Stimulated activated CD8-positive, alpha-beta memory T cell treated with anti-CD3 and anti-CD28 coated beads, Interleukin-7, amount 100 ng/mL, for 4 hours (primary cell): ENCODE measurements around the gene EPRS1.
"Not testable (repeated sequence)": the region's sequence is repeated elsewhere in the genome, so short reads cannot be mapped to it uniquely, and the experiment has no call there.

ENCODE experiments used
- DNase-seq, 2 donors: peaks; one replicate each; pipeline ENCODE4 v3.0.0-alpha.2; 2020; ENCODE audit warnings: low read depth in 2 of 2

EPRS1 gene

DNA sequence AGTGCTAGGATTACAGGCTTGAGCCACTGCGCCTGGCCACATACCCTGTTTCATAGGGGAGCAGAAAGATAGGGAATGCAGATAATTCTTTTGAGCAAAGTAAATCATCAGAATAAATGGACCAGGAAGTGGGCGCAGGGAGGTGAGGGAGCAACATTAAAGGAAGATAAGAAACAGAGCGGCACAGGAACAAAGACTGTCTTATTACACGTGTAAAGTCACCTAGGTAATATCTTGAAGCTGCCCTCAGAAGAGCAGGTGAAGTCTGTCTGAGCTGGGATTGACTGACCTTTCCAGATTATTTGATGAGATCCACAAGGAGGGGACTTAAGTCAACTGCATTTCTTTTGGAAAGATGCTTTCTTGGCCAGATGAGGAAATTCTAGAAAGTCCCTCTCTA lies 7.7 kb downstream of the EPRS1 start:
- no peak for DNase-seq

DNA sequence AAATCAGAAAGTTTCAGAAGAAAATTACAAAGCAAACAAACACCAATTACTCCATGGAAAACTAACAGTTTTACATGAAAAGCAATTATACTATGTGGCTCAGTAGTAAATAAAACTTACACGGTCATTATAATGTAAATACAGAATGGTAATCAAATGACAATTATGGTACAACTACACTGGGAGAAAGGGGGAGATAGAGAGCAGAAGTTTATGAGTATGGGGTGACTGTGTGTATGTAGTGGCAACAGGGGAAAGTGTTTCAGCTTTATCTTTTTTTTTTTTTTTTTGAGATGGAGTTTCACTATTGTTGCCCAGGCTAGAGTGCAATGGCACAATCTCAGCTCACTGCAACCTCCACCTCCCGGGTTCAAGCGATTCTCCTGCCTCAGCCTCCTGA lies 8.5 kb downstream of the EPRS1 start:
- DNase-seq = not testable (repeated sequence)

- no peak for DNase-seq
Observed at GRCh38 chr1:220032911-220033310, 13.4 kb downstream of the EPRS1 start.

DNA sequence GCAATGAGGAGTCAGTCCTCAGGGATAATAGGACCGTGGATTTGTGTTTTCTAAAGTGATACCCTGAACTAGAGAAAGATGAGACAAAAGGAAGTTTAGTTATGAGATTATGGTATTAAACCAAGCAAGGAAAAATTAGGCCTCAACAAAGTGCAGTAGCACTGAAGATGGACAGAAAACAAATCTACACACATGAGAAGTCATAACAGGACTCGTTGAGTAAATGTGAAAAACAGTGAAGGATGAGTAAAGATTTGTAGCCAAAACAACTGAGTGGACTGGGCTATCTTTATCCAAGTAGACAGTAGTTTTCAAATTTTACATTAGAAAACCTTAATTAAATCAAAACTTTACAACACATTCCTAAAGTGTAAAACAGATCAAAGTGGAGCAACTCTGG lies 15.0 kb downstream of the EPRS1 start:
- no peak for DNase-seq

- no peak for DNase-seq
Observed at GRCh38 chr1:220028346-220028895, 17.9 kb downstream of the EPRS1 start.

DNA sequence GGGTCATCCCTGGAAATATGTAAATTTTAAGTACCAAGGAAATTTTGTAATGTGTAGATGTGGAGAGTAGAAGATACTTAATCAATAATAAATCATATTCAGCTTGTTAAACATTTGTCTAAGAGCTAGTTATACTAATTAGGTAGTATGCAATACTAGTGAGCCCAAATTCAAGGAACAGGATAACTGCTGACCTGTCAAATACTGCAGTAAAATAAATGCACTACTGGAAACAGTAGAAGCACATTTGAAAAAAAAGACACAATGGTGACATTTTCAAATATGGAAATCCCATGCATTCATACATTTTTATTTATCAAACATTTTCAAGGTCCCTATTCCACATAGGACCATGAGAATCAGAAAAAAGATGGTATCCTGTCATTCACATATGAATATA lies 27.2 kb downstream of the EPRS1 start:
- DNase-seq = no peak

DNA sequence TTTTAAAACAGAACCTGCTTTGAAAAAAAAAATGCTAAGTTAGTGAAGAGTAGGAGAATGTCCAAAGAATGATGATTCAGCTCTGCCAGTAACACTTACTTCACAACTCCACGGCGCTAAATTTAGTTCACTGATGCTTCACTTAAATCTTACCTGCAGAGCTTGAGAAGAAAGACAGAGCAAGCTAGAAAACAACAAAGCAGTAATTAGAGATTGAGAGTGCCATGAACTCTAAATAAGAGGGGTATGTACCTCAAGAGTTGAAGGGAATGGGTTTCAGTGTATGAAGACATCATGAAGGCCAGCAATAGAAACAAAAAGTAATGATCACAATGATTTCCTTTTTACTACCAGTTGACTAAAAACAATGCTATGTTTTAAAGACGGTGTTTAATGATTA lies 32.8 kb downstream of the EPRS1 start:
- no peak for DNase-seq

- no peak for DNase-seq
Observed at GRCh38 chr1:220012259-220012658, 34.0 kb downstream of the EPRS1 start.

- no peak for DNase-seq
Observed at GRCh38 chr1:220011620-220012019, 34.7 kb downstream of the EPRS1 start.

DNA sequence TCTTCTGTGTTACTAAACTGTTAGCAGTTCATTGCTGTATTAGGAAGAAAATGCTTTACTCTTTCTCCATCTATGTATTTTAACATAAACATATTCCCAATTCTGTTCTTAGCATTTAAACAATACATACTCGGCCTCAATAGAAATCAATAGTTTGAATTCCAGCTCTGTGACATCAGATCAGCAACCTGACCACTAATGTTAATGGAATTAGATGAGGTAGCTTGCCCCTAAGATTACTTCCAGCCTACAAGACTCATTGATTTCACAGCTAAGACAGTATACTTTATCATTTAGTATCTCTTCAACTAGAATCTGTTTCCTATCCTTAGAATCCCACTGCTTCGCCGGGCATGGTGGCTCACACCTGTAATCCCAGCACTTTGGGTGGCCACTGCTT lies 38.9 kb downstream of the EPRS1 start:
- DNase-seq = no peak

- no peak for DNase-seq
Observed at GRCh38 chr1:220005489-220005888, 40.8 kb downstream of the EPRS1 start.

GRCh38 chr1:220003610-220004299 lies 42.5 kb downstream of the EPRS1 start:
- no peak for DNase-seq

DNA sequence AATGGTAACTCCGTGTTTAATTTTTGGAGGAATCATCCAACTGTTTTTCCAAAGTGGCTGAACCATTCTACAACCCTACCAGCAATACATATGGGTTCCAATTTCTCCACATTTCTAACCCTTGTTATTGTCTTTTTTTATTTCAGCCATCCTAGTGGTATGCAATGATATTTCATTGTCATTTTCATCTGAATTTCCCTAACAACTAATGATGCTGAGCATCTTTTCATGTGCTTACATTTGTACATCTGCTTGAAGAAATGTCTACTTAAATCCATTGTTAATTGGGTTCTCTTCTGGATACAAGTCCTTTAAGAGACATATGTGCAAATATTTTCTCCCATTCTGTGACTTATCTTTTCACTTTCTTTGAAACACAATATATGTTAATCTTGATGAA lies 43.3 kb downstream of the EPRS1 start:
- DNase-seq = no peak

GRCh38 chr1:220001095-220001501 lies 45.2 kb downstream of the EPRS1 start:
- DNase-seq = no peak

- DNase-seq = no peak
Observed at GRCh38 chr1:219999821-220000220, 46.5 kb downstream of the EPRS1 start.
